CD4-positive, alpha-beta T cell treated with Interferon alpha-2 for 1 hour (primary cell): ENCODE results near the gene HOXC5.

Experiments used
- DNase-seq, 2 donors: peaks; one replicate each; pipeline ENCODE4 v3.0.0-alpha.2; 2020 to 2022

HOXC5 gene

GRCh38 chr12:54049108-54049507 lies 16.3 kb downstream of the HOXC5 start:
- DNase-seq, result no peak

- no peak for DNase-seq
Measured at GRCh38 chr12:54050482-54050810, 17.6 kb downstream of the HOXC5 start.

DNA sequence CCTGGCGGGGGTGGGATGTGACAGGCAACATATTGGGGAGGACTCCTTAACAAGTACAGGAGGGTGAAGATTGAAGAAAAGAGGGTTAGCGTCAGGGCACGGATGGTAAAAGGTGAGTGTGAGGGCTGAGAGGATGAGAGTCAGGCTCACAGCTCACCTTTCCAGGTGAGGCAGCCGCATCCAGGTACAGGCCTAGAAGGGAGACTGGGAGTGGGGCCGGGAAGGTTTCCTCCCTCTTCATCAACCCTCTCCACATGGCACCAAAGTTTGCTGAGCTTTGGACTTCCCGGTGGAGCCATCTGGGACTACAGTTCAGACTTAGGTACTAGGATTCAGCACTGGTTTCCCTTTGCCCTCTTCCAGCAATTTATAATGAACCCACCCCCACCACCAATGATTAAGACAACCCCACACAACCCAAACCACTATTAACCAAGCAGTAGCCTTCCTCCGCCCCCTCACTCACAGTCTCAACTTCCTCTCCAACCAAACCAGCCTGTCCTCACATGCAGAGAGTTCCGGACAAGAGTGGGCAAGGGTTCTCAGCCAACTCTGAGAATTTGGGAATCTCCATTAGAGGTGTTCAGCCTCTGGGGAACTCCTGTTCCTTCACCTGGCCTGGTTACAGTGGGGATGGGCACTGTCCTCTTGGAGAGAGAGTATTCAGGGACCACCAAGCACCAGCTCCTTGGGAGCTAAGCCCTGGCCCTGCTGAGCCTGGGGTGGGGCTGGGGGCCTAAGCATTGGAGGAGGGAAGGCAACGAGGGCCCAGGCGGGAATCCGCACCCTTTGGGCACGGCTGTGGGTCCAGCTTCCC lies 18.4 kb downstream of the HOXC5 start:
- DNase-seq, result no peak

DNA sequence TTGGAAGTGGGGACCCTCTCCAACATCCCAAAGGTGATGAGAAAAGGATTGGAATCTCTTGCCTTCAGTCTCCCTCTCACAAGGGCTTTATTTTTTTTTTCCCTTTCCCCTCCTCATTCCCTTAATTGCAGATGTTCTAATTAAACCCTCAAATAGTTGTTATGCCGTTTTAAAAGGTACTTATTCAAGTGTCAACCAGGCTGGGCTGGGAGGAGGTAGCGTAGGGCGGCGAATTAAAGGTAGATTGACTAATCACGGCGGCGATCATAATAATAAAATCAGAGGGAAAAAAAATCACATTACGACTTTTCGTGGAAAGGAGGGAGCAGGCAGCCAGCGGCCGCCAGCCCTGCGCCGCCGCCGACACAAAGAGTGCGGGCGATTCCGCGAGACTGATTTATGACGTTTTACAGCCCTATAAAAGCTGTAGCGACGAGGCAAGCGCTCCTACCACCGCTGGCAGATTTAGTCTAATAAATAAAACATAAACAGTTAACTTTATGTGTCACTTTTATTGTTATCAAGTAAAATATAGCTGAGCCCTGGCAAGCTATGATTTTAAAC lies 19.1 kb downstream of the HOXC5 start:
- no peak for DNase-seq

DNA sequence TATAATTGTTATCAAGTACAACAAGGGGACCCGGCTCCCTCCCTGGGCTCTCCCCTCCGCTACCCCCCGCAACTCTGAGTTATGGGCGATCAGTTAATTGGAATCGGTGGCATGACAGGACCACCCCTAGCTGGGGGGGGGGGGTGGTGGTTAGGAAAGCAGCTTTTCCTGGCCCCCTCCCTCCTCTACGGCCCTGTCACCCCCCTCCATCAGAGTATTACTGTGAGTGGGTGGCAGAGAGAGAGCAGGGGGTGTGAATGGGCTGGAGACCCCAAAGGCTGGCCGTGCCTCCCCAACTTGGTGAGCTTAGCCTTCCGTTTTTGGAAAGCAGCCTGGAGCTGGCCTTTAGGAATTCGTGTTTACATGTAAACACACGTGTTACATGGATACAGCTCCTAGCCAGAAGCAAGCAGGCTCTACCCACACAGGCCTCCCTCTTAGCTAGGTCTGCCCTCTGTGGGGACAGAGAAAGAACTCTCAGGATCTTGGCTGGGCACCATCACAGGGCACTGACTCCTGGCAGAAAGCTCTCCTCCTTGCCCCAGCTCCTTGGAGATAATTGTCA lies 19.7 kb downstream of the HOXC5 start:
- DNase-seq, result no peak

- DNase-seq, result peak; percentile 37 to 50
Measured at GRCh38 chr12:54053003-54053750, 20.3 kb downstream of the HOXC5 start.

- peak; percentile 33 to 51 for DNase-seq
Measured at GRCh38 chr12:54053751-54054741, 21.2 kb downstream of the HOXC5 start, which contains the start of gene HOXC4. HOXC4 (plus strand) TSS chr12:54053835; CDS start chr12:54053923, 88 bp downstream.

DNA sequence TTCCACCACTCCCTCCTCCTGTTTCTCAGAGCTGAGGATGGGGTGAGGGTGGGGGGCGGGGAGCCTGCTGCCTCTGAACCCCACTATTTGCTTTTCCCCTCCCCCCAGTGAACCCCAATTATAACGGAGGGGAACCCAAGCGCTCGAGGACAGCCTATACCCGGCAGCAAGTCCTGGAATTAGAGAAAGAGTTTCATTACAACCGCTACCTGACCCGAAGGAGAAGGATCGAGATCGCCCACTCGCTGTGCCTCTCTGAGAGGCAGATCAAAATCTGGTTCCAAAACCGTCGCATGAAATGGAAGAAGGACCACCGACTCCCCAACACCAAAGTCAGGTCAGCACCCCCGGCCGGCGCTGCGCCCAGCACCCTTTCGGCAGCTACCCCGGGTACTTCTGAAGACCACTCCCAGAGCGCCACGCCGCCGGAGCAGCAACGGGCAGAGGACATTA lies 21.9 kb downstream of the HOXC5 start:
- DNase-seq, result no peak

DNA sequence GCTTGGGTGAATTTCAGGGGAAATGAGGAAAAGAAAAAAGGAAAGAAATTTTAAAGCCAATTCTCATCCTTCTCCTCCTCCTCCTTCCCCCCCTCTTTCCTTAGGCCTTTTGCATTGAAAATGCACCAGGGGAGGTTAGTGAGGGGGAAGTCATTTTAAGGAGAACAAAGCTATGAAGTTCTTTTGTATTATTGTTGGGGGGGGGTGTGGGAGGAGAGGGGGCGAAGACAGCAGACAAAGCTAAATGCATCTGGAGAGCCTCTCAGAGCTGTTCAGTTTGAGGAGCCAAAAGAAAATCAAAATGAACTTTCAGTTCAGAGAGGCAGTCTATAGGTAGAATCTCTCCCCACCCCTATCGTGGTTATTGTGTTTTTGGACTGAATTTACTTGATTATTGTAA lies 22.7 kb downstream of the HOXC5 start:
- no peak for DNase-seq

DNA sequence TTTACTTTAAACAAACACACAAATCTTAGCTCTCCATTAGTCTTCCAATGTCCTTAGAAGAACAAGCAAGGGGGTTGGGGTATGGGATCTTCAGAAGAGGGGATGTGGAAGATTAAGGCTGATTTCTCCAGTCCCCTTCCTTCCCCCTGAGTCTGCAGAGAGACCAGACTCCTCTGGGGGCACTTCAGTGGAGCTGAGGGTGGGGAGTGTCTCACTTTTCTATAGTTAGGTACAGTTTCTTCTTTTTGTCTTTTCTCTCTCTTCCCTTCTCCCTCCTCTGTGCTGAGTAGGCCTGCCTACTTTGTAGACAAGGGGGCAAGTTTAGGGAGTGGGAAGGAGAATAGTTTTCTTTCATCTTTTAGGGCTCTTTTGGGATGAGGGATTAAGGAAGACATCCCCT lies 23.3 kb downstream of the HOXC5 start:
- DNase-seq, result no peak

GRCh38 chr12:54058128-54058768 lies 25.4 kb downstream of the HOXC5 start:
- DNase-seq, result no peak

GRCh38 chr12:54059668-54060067 lies 26.8 kb downstream of the HOXC5 start:
- DNase-seq, result no peak

GRCh38 chr12:54060174-54060974 lies 27.5 kb downstream of the HOXC5 start:
- DNase-seq, result no peak

GRCh38 chr12:54060975-54061778 lies 28.3 kb downstream of the HOXC5 start:
- no peak for DNase-seq

GRCh38 chr12:54065677-54066076 lies 32.8 kb downstream of the HOXC5 start:
- no peak for DNase-seq

DNA sequence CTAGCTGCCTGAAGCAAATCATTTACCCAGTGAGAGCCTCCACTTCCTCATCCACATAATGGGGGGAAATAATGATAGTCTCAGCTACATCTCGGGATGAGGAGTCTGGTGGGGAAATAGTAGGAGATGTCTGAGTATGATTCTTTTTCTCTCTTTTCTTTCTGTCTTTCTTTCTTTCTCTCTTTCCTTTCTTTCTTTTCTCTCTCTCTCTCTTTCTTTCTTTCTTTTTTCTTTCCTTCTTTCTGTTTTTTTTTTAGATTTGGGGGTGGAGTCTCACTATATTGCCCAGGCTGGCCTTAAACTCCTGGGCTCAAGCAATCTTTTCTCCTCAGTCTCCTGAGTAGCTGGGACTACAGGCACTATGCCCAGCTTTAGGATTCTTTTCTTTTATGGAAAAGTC lies 33.6 kb downstream of the HOXC5 start:
- DNase-seq, result no peak

DNA sequence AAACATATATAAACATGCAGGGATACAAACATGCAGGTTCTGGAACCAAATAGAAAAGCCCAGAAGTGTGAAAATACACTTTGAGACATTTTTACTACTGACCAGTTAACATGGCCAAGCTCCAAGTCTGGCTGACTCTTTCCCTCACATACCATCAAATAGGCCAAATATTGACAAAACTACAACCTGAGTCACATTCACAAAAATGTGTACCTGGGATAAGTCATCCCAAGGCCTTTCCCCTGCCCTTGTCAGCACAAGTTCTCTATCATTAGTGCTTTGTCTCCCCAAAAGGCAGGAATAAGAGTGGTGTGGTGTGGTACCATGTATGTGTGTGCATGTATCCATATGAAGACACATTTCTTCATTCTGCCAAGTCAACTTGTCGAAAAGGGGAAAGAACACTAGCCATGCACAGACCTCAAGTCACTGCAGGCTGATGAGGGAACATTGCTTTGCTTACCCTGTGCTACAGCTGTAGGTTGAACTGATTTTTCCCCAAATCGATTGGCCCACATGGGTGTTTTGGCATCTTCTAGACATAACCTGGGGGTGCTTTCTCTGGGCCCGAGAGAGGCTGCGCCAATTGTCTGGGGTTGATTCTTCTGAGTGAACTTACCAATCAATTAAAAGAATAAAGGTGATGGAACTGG lies 35.7 kb downstream of the HOXC5 start:
- DNase-seq, result no peak

- DNase-seq, result no peak
Measured at GRCh38 chr12:54071942-54072341, 39.1 kb downstream of the HOXC5 start.

DNA sequence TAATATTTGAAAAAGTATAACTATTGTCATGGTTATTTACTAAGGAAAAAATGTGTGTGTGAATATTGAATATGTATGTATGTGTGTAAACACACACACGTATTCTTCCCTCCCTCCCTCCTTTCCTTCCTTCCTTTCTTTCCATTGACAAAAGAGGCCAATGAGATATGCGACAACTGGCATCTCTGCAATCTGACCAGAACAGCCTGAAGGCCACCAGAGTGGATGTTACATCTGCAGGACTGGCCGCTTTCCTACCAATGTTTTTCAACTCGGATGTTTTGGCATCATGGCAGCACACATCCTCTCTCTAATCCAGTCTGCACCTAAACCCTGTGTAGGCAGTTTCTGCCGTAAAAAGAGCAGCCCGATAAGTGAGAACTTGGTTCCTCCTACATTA lies 41.5 kb downstream of the HOXC5 start:
- DNase-seq, result no peak
